SU-DHL-6 (cell line): ENCODE results near the gene SLC7A5.
"Not testable (repeated sequence)": the region's sequence is repeated elsewhere in the genome, so short reads cannot be mapped to it uniquely, and the experiment has no call there.

Source experiments
- EZH2phosphoT487 ChIP-seq: fragments of 200-600 bp; sonication (generic), shearing (Covaris generic); conservative IDR thresholded peaks from 2 replicates; pipeline ENCODE4 v1.6.1; 2018; ENCODE audit warnings: mild to moderate bottlenecking, antibody characterized with exemption, low read length, moderate library complexity, mixed read lengths
- TF ChIP-seq, protein P1 (sequence below): fragments of 200-600 bp; sonication (generic); IDR thresholded peaks from one replicate; pipeline ENCODE4 v1.5.1; 2017; ENCODE audit warnings: antibody characterized with exemption, mild to moderate bottlenecking, low read length, moderate library complexity; ENCODE audit not compliant: insufficient read depth, poor library complexity, severe bottlenecking

DNA sequence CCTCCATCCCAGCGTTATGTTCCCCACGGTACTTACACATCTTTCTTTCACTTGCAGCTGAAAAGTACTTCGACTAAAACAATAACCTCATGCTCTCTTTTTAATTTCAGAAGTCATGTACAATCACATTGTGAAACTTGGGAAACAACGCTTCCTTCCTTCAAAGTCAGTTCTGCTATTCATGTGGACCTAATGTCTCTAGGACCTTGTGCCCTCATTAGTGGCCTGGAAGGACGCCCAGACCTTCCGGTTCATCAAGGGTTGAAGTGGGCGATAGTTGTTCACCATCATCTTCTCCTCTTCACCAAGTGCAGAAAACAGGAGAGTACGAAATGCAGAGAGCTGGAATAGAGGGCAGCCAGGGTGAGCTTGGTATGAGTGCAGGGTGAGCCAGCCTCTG is 18.6 kb upstream of the SLC7A5 start:
- TF ChIP-seq, protein P1, sequence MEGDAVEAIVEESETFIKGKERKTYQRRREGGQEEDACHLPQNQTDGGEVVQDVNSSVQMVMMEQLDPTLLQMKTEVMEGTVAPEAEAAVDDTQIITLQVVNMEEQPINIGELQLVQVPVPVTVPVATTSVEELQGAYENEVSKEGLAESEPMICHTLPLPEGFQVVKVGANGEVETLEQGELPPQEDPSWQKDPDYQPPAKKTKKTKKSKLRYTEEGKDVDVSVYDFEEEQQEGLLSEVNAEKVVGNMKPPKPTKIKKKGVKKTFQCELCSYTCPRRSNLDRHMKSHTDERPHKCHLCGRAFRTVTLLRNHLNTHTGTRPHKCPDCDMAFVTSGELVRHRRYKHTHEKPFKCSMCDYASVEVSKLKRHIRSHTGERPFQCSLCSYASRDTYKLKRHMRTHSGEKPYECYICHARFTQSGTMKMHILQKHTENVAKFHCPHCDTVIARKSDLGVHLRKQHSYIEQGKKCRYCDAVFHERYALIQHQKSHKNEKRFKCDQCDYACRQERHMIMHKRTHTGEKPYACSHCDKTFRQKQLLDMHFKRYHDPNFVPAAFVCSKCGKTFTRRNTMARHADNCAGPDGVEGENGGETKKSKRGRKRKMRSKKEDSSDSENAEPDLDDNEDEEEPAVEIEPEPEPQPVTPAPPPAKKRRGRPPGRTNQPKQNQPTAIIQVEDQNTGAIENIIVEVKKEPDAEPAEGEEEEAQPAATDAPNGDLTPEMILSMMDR = not testable (repeated sequence)
- TF ChIP-seq EZH2phosphoT487 = not testable (repeated sequence)
